CD4-positive, CD25-positive, alpha-beta regulatory T cell (primary cell): ENCODE data around the gene STRIP1. TPM values are rescaled to one million over a fixed set of nuclear protein-coding genes. Genes with fewer than 3 reads are reported as not detected.
A peak's percentile ranks its signal among the peaks of the same experiment; 100 is the strongest.

Experiments
- ATAC-seq, 2 donors: fragments of 150-1000 bp; cut with Tn5 transposase; one replicate each; pipeline ENCODE4 v1.10.0; 2021; ENCODE audit warnings: low read depth in 2 of 2, moderate number of reproducible peaks in 2 of 2, moderate library complexity in 1 of 2
- DNase-seq, 3 donors: peaks; one replicate each; pipeline versions ENCODE4 v3.0.0 to v3.0.0-alpha.2; 2012 to 2022; ENCODE audit warnings: mixed read lengths in 1 of 3
- H3K27ac ChIP-seq: one replicate; pipeline ENCODE4 v1.7.0; 2013; ENCODE audit warnings: mild to moderate bottlenecking, low read length; ENCODE audit not compliant: insufficient read depth, poor library complexity, severe bottlenecking
- H3K27me3 ChIP-seq: one replicate; pipeline ENCODE4 v1.7.0; 2013; ENCODE audit warnings: low read length; ENCODE audit not compliant: control insufficient read depth, insufficient read depth
- H3K36me3 ChIP-seq: one replicate; pipeline ENCODE4 v1.7.0; 2013; ENCODE audit warnings: mild to moderate bottlenecking, low read length, moderate library complexity; ENCODE audit not compliant: control insufficient read depth, insufficient read depth
- H3K4me1 ChIP-seq: 2 replicates; pipeline ENCODE4 v1.7.0; 2013; ENCODE audit warnings: mild to moderate bottlenecking, low read length; ENCODE audit not compliant: insufficient read depth, control insufficient read depth, poor library complexity, severe bottlenecking
- H3K4me3 ChIP-seq: one replicate; pipeline ENCODE4 v1.7.0; 2013; ENCODE audit warnings: low read depth, mild to moderate bottlenecking, low read length, moderate library complexity
- H3K9me3 ChIP-seq, 2 experiments: 1 replicate in 1 of 2; 2 replicates in 1 of 2; pipeline ENCODE4 v1.7.0; 2013; ENCODE audit warnings: low read length in 2 of 2, mild to moderate bottlenecking in 1 of 2, moderate library complexity in 1 of 2; ENCODE audit not compliant: control insufficient read depth in 2 of 2
- H3K27ac Mint-ChIP-seq, 3 donors: one replicate each; pipeline ENCODE4 v1.8.0; 2020 to 2022; ENCODE audit warnings: mild to moderate bottlenecking in 3 of 3, mixed read lengths in 3 of 3, moderate library complexity in 2 of 3
- H3K27me3 Mint-ChIP-seq: one replicate; pipeline ENCODE4 v1.8.0; 2022; ENCODE audit warnings: mild to moderate bottlenecking, mixed read lengths
- H3K36me3 Mint-ChIP-seq: one replicate; pipeline ENCODE4 v1.8.0; 2020; ENCODE audit warnings: mixed read lengths
- H3K4me1 Mint-ChIP-seq, 4 donors: one replicate each; pipeline ENCODE4 v1.8.0; 2020 to 2022; ENCODE audit warnings: mixed read lengths in 4 of 4, mild to moderate bottlenecking in 1 of 4
- H3K4me3 Mint-ChIP-seq, 4 donors: one replicate each; pipeline ENCODE4 v1.8.0; 2020 to 2022; ENCODE audit warnings: mild to moderate bottlenecking in 4 of 4, mixed read lengths in 4 of 4, moderate library complexity in 3 of 4
- H3K9me3 Mint-ChIP-seq, 7 donors: one replicate each; pipeline ENCODE4 v1.8.0; 2020 to 2022; ENCODE audit warnings: mixed read lengths in 7 of 7, mild to moderate bottlenecking in 3 of 7, moderate library complexity in 2 of 7
- polyA plus RNA-seq, 4 donors: library from polyadenylated mRNA; unstranded; fragments of 300-500 nt; fragmentation: Illumina TruSeq; gene quantifications; one replicate each; pipeline ENCODE4 v1.2.3, GENCODE V29; 2021
- total RNA-seq: library from RNA; stranded (reverse); gene quantifications from one replicate; pipeline ENCODE4 v1.2.3, GENCODE V29; 2022

The STRIP1 gene
- total and polyA plus RNA-seq, 5 donors from 2014 or later, result 22.5 to 83.3 (median 28.2) TPM

DNA sequence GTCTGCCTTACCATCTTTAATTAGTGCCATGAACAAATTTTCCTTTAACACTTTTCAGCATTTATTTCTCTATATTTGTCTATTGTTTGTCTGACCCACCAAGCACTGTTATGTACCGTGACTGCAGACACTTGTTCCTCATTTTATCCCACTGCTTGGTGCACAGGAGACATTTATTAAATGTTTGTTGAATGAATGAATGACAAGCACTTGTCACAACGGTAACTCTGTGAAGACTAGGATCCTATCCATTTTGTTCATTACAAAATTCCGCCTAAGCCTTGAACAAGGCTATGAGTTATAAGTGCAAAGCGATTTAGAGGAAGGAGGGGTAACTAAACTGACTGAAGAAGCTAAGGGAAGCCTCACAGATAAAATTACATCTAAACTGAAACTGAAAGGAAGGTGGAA is 379 bp upstream of the STRIP1 start:
- H3K4me1 Mint-ChIP-seq, result peaks cover 18 to 64% (median 42%) of the 10 kb centered on the region in 4 donors
- no peak for ATAC-seq

GRCh38 chr1:110035236-110035752 is 870 bp downstream of the STRIP1 start:
- peaks cover 18 to 59% (median 38%) of the 10 kb centered on the region in 4 donors for H3K4me1 Mint-ChIP-seq
- H3K4me3 Mint-ChIP-seq, result peak overlapping the region; percentile 91 to 97 (median 94)
- DNase-seq (no peak), ATAC-seq (no peak)
- Histone ChIP-seq H3K4me3 (peak overlapping the region; percentile 94), H3K27me3 (no peaks in the 10 kb centered on the region), H3K27ac (peak overlapping the region; percentile 86), H3K4me1 (peaks cover 18% of the 10 kb centered on the region), H3K36me3 (peaks cover 24% of the 10 kb centered on the region), H3K9me3 (no peaks in the 10 kb centered on the region)
- no peaks in the 10 kb centered on the region for H3K27me3 Mint-ChIP-seq
- peaks cover 15% of the 10 kb centered on the region for H3K36me3 Mint-ChIP-seq
- H3K27ac Mint-ChIP-seq, result peak overlapping the region; percentile 66 to 95 (median 87)
- H3K9me3 Mint-ChIP-seq, result no peaks in the 10 kb centered on the region

More for the DNA sequence above, 379 bp upstream of the STRIP1 start:
- peak overlapping the region; percentile 86 for H3K27ac ChIP-seq
- H3K36me3 ChIP-seq, result peaks cover 13% of the 10 kb centered on the region
- peaks cover 18% of the 10 kb centered on the region for H3K4me1 ChIP-seq
- Mint-ChIP-seq H3K27ac (peak overlapping the region; percentile 90 to 96 (median 90)), H3K4me3 (peak overlapping the region; percentile 95 to 97 (median 97)), H3K9me3 (no peaks in the 10 kb centered on the region), H3K36me3 (peaks cover 11% of the 10 kb centered on the region), H3K27me3 (no peaks in the 10 kb centered on the region)
- H3K4me3 ChIP-seq, result peak overlapping the region; percentile 93
- no peaks in the 10 kb centered on the region for H3K27me3 ChIP-seq
- H3K9me3 ChIP-seq, result no peaks in the 10 kb centered on the region
- no peak for DNase-seq

- Histone ChIP-seq H3K27ac (no peak overlapping the region), H3K4me1 (peaks cover 18% of the 10 kb centered on the region), H3K27me3 (no peaks in the 10 kb centered on the region), H3K9me3 (no peaks in the 10 kb centered on the region), H3K4me3 (no peak overlapping the region), H3K36me3 (peaks cover 53% of the 10 kb centered on the region)
- DNase-seq, result no peak
- ATAC-seq, result no peak
- peaks cover 19% of the 10 kb centered on the region for H3K36me3 Mint-ChIP-seq
- H3K9me3 Mint-ChIP-seq, result no peaks in the 10 kb centered on the region
- H3K4me1 Mint-ChIP-seq, result peaks cover 11 to 34% (median 28%) of the 10 kb centered on the region in 4 donors
- no peak overlapping the region for H3K27ac Mint-ChIP-seq
- no peak overlapping the region for H3K4me3 Mint-ChIP-seq
- no peaks in the 10 kb centered on the region for H3K27me3 Mint-ChIP-seq
These were observed 3.8 kb downstream of the STRIP1 start for GRCh38 chr1:110038271-110038670.

- H3K4me1 ChIP-seq, result peaks cover 12% of the 10 kb centered on the region
- ATAC-seq (no peak), DNase-seq (no peak)
- Mint-ChIP-seq H3K36me3 (peaks cover 25% of the 10 kb centered on the region), H3K4me1 (peaks cover 11 to 22% (median 18%) of the 10 kb centered on the region in 4 donors), H3K9me3 (no peaks in the 10 kb centered on the region), H3K27me3 (no peaks in the 10 kb centered on the region), H3K27ac (no peak overlapping the region), H3K4me3 (no peak overlapping the region)
- no peaks in the 10 kb centered on the region for H3K27me3 ChIP-seq
- H3K9me3 ChIP-seq, result no peaks in the 10 kb centered on the region
- no peak overlapping the region for H3K27ac ChIP-seq
- no peak overlapping the region for H3K4me3 ChIP-seq
- peaks cover 67% of the 10 kb centered on the region for H3K36me3 ChIP-seq
These were observed 5.2 kb downstream of the STRIP1 start for GRCh38 chr1:110039641-110040040.

GRCh38 chr1:110040548-110040947 is 6.1 kb downstream of the STRIP1 start:
- H3K36me3 ChIP-seq, result peaks cover 76% of the 10 kb centered on the region
- Mint-ChIP-seq H3K27me3 (no peaks in the 10 kb centered on the region), H3K27ac (no peak overlapping the region), H3K4me3 (no peak overlapping the region), H3K9me3 (no peaks in the 10 kb centered on the region), H3K4me1 (peaks cover 9 to 17% (median 13%) of the 10 kb centered on the region in 4 donors), H3K36me3 (peaks cover 27% of the 10 kb centered on the region)
- H3K27ac ChIP-seq, result no peak overlapping the region
- no peak for DNase-seq
- no peak overlapping the region for H3K4me3 ChIP-seq
- ATAC-seq, result no peak
- H3K9me3 ChIP-seq, result no peaks in the 10 kb centered on the region
- H3K27me3 ChIP-seq, result no peaks in the 10 kb centered on the region
- peaks cover 7% of the 10 kb centered on the region for H3K4me1 ChIP-seq

DNA sequence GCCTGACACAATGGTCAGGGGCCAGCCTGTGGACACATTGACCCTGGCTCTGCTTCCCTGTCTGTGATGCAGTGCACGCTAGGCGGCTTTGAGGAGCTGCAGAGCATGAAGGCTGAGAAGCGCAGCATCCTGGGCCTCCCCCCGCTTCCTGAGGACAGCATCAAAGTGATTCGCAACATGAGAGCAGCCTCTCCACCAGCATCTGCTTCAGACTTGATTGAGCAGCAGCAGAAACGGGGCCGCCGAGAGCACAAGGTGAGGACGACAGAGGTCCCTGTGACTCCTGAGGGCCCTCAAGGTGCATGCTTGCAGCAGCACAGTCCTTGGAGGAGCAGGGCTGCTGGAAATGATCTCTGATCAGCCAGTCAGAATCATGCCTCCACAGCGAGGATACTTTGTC is 8.6 kb downstream of the STRIP1 start:
- Mint-ChIP-seq H3K27ac (no peak overlapping the region), H3K9me3 (no peaks in the 10 kb centered on the region), H3K4me3 (no peak overlapping the region), H3K36me3 (peaks cover 43% of the 10 kb centered on the region), H3K4me1 (peaks cover 0 to 2% (median 0%) of the 10 kb centered on the region in 4 donors), H3K27me3 (no peaks in the 10 kb centered on the region)
- peaks cover 93% of the 10 kb centered on the region for H3K36me3 ChIP-seq
- no peaks in the 10 kb centered on the region for H3K9me3 ChIP-seq
- DNase-seq (no peak), ATAC-seq (no peak)
- no peak overlapping the region for H3K4me3 ChIP-seq
- no peaks in the 10 kb centered on the region for H3K4me1 ChIP-seq
- H3K27ac ChIP-seq, result no peak overlapping the region
- no peaks in the 10 kb centered on the region for H3K27me3 ChIP-seq

- peaks cover 0 to 10% (median 1%) of the 10 kb centered on the region in 4 donors for H3K4me1 Mint-ChIP-seq
- H3K9me3 Mint-ChIP-seq, result no peaks in the 10 kb centered on the region
- ATAC-seq (no peak), DNase-seq (no peak)
- Histone ChIP-seq H3K27ac (no peak overlapping the region), H3K4me1 (no peaks in the 10 kb centered on the region), H3K4me3 (no peak overlapping the region), H3K27me3 (no peaks in the 10 kb centered on the region), H3K36me3 (peaks cover 95% of the 10 kb centered on the region), H3K9me3 (no peaks in the 10 kb centered on the region)
- H3K36me3 Mint-ChIP-seq, result peaks cover 51% of the 10 kb centered on the region
- no peaks in the 10 kb centered on the region for H3K27me3 Mint-ChIP-seq
- H3K27ac Mint-ChIP-seq, result no peak overlapping the region
- no peak overlapping the region for H3K4me3 Mint-ChIP-seq
These were observed 13.0 kb downstream of the STRIP1 start for GRCh38 chr1:110047463-110047862.

- H3K27ac Mint-ChIP-seq, result no peak overlapping the region
- H3K4me3 Mint-ChIP-seq, result no peak overlapping the region
- H3K4me1 ChIP-seq, result no peaks in the 10 kb centered on the region
- H3K4me3 ChIP-seq, result no peak overlapping the region
- H3K27me3 Mint-ChIP-seq, result no peaks in the 10 kb centered on the region
- no peaks in the 10 kb centered on the region for H3K27me3 ChIP-seq
- peaks cover 95% of the 10 kb centered on the region for H3K36me3 ChIP-seq
- DNase-seq (no peak), ATAC-seq (no peak)
- peaks cover 58% of the 10 kb centered on the region for H3K36me3 Mint-ChIP-seq
- H3K9me3 ChIP-seq, result no peaks in the 10 kb centered on the region
- no peak overlapping the region for H3K27ac ChIP-seq
- H3K4me1 Mint-ChIP-seq, result peaks cover 0 to 10% (median 1%) of the 10 kb centered on the region in 4 donors
- no peaks in the 10 kb centered on the region for H3K9me3 Mint-ChIP-seq
These were observed 13.8 kb downstream of the STRIP1 start for GRCh38 chr1:110048240-110048639.
